ENCODE measurements around the gene SLC4A1.

- TF ChIP-seq CTCF (IDR thresholded peaks at IDR 0.05) (no peak), POLR2A (IDR thresholded peaks at IDR 0.05) (no peak), POLR2AphosphoS5 (IDR thresholded peaks at IDR 0.05) (no peak), EP300 (IDR thresholded peaks at IDR 0.05) (no peak)
Observed at GRCh38 chr17:44236444-44236991, 31.4 kb downstream of the SLC4A1 start.
